Body of pancreas (tissue), 4 donors: ENCODE data around the gene CWC22.

Experiments used
- CTCF ChIP-seq, 7 experiments: fragments of 450-650 bp in 4 of 7; fragments of 200-600 bp in 3 of 7; sonication (generic) in 3 of 7; IDR thresholded peaks; one replicate each; pipeline ENCODE4 v1.5.1; 2016 to 2019; ENCODE audit warnings: antibody characterized with exemption in 7 of 7
- POLR2A ChIP-seq, 3 donors: fragments of 450-650 bp; IDR thresholded peaks; one replicate each; pipeline ENCODE4 v1.6.1; 2016; ENCODE audit warnings: antibody characterized with exemption in 3 of 3, mild to moderate bottlenecking in 2 of 3

DNA sequence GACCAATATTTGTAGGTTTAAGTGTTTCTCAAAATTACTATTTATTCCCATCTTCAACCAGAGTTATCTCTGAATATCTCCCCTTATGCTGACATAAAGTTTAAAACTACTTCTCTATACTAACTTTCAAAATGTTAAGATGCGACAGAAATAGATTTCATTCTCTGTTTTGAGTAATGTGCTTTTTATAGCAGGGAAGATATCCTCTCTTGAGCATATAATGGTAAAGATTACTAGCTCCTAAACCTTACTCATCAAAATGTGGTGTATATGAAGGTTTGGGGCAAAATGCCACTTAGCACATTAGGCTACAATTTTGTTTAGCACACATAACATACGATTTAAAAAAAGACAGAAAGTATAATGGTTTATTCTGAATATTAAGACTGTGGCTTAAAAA is 54.4 kb downstream of the CWC22 start:
- TF ChIP-seq CTCF (IDR thresholded peaks at IDR 0.05) (no peak), POLR2A (IDR thresholded peaks at IDR 0.05) (no peak)
